MCF 10A (cell line): ENCODE results near the gene GCGR. TPM values are rescaled to one million over a fixed set of nuclear protein-coding genes. Genes with fewer than 3 reads are reported as not detected.

Source experiments
- BruUV-seq: library from RNA; stranded (reverse); fragments of 400-500 nt; replicated peaks from 2 replicates; lab custom pipeline; 2021; lab: Mats Ljungman, UMichigan
- CTCF ChIA-PET: fragments of 300-600 bp; sonication (Branson Sonifier 250); formaldehyde crosslinking; extraction: SDS; loops from one replicate; lab custom pipeline; 2021; ENCODE audit warnings: antibody characterized with exemption, inconsistent platforms; lab: Yijun Ruan, JAX
- POLR2A ChIA-PET: fragments of 300-600, 350-650 bp; sonication (Branson Sonifier 250); formaldehyde crosslinking; extraction: SDS; loops from one replicate; lab custom pipeline; 2020; ENCODE audit warnings: antibody characterized with exemption, inconsistent platforms; lab: Yijun Ruan, JAX
- DNase-seq: peaks from one replicate; pipeline ENCODE4 v3.0.0-alpha.2; 2018; ENCODE audit not compliant: unreplicated experiment
- H3K27ac Mint-ChIP-seq: one replicate; pipeline ENCODE4 v1.8.0; 2022; ENCODE audit warnings: mild to moderate bottlenecking, low read depth, mixed read lengths; ENCODE audit not compliant: unreplicated experiment
- H3K27me3 Mint-ChIP-seq: one replicate; pipeline ENCODE4 v1.8.0; 2022; ENCODE audit warnings: mixed read lengths; ENCODE audit not compliant: insufficient read depth, unreplicated experiment
- H3K36me3 Mint-ChIP-seq: one replicate; pipeline ENCODE4 v1.8.0; 2022; ENCODE audit warnings: mild to moderate bottlenecking, moderate library complexity, mixed read lengths; ENCODE audit not compliant: insufficient read depth, unreplicated experiment
- H3K4me1 Mint-ChIP-seq: one replicate; pipeline ENCODE4 v1.8.0; 2022; ENCODE audit warnings: mixed read lengths; ENCODE audit not compliant: insufficient read depth, unreplicated experiment
- H3K4me3 Mint-ChIP-seq: one replicate; pipeline ENCODE4 v1.8.0; 2022; ENCODE audit warnings: mild to moderate bottlenecking, moderate library complexity, mixed read lengths; ENCODE audit not compliant: unreplicated experiment
- H3K9me3 Mint-ChIP-seq: one replicate; pipeline ENCODE4 v1.8.0; 2022; ENCODE audit warnings: mixed read lengths; ENCODE audit not compliant: unreplicated experiment
- intact Hi-C: fragments of 100-400 bp; cut with micrococcal nuclease; formaldehyde crosslinking; loops from 2 replicates; pipeline ENCODE4 v1.14.1; 2022
- total RNA-seq: library from RNA; stranded (reverse); gene quantifications from 2 replicates; pipeline ENCODE4 v1.2.3, GENCODE V29; 2022
- TF ChIP-seq, protein P1 (sequence below): fragments of 200-600 bp; IDR thresholded peaks from one replicate; pipeline ENCODE4 v1.8.0; 2022; ENCODE audit warnings: antibody characterized with exemption, mild to moderate bottlenecking; ENCODE audit not compliant: unreplicated experiment

GCGR gene
- total RNA-seq, 1 experiment from 2014 or later: not detected

DNA sequence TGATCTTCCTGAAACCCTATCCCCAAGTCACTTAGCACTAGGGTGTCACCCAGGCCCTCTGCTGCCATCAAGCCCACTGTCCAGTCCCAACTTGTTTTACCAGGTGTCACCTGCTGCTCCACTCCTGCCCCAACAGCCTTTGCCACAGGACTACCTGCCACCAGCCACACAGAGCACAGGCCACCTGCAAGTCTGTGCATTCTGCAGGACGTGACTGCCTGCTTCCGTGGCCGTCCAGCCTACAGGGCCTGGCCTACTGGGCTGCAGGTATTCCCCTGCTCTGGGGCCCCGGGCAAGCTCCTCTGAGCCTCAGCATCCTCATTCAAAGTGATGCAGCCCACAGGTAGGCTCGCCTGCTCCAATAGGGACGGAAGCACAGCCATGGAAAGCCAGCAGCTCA, 25.9 kb downstream of the GCGR start:
- Mint-ChIP-seq H3K4me3 (no peak overlapping the region), H3K27ac (no peak overlapping the region), H3K9me3 (no peaks in the 10 kb centered on the region), H3K36me3 (peaks cover 5% of the 10 kb centered on the region), H3K27me3 (no peaks in the 10 kb centered on the region), H3K4me1 (peaks cover 9% of the 10 kb centered on the region)
- intact Hi-C loops: no loop called here
- BruUV-seq: no TSS peak
- ChIA-PET POLR2A (no interaction called here), CTCF (no interaction called here)
- DNase-seq: no peak
- TF ChIP-seq, protein P1, sequence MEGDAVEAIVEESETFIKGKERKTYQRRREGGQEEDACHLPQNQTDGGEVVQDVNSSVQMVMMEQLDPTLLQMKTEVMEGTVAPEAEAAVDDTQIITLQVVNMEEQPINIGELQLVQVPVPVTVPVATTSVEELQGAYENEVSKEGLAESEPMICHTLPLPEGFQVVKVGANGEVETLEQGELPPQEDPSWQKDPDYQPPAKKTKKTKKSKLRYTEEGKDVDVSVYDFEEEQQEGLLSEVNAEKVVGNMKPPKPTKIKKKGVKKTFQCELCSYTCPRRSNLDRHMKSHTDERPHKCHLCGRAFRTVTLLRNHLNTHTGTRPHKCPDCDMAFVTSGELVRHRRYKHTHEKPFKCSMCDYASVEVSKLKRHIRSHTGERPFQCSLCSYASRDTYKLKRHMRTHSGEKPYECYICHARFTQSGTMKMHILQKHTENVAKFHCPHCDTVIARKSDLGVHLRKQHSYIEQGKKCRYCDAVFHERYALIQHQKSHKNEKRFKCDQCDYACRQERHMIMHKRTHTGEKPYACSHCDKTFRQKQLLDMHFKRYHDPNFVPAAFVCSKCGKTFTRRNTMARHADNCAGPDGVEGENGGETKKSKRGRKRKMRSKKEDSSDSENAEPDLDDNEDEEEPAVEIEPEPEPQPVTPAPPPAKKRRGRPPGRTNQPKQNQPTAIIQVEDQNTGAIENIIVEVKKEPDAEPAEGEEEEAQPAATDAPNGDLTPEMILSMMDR: no peak

DNA sequence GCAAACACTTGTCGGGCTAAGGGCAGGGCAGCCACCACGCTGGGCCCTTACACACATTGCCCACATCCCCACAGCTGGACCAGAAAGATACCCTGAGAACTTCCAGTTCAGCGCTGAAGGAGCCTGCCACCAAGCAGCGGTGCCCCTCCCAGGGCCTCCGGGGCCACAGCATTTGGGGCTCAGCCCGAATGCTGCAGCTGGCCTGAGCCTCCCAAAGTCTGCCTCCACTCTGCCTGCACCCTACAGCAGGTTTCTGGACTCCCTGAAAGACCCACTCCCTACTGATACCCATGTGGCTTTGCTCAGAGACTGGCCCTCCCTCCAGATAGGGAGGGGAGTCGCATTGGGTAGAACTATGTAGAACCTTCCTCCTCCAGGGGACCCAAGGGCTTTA, 27.6 kb downstream of the GCGR start:
- peaks cover 9% of the 10 kb centered on the region for H3K4me1 Mint-ChIP-seq
- BruUV-seq: no TSS peak
- no peak for DNase-seq
- peak overlapping the region; percentile 70 for H3K27ac Mint-ChIP-seq
- POLR2A ChIA-PET: no interaction called here
- peak overlapping the region; percentile 79 for H3K4me3 Mint-ChIP-seq
- no peaks in the 10 kb centered on the region for H3K9me3 Mint-ChIP-seq
- intact Hi-C loops: no loop called here
- peaks cover 5% of the 10 kb centered on the region for H3K36me3 Mint-ChIP-seq
- TF ChIP-seq, protein P1: no peak
- CTCF ChIA-PET: no interaction called here
- H3K27me3 Mint-ChIP-seq: no peaks in the 10 kb centered on the region

DNA sequence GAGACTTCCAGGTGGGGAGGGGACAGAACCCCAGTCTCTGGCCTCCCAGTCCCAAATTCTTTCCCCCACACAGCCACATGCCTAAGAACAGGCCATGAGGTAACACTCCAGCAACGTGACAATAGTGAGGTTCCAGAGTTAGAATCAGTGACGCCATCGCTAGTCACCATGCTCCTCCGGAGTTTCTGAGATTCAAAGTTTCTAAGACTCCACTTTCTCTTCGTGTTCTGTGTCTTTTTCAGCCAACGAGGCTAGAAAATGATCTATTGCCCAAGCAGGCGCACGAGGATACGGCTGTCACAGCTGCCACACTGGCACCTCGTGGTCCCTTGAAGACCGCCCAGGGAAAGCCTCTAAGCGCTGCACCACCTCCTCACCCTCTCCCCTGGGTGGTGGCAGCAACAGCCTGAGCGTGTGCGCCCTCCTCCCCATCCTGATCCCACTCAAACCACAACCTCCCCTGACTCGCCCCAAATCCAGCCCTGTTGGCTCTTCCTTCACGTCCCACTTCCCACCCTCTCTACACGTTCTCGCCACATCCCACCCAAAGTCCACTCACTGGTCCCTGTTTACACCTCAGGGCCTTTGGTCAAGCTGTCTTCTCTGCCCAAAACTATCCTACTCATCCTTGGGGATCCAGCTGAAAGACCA, 28.1 kb downstream of the GCGR start:
- intact Hi-C loops: no loop called here

DNA sequence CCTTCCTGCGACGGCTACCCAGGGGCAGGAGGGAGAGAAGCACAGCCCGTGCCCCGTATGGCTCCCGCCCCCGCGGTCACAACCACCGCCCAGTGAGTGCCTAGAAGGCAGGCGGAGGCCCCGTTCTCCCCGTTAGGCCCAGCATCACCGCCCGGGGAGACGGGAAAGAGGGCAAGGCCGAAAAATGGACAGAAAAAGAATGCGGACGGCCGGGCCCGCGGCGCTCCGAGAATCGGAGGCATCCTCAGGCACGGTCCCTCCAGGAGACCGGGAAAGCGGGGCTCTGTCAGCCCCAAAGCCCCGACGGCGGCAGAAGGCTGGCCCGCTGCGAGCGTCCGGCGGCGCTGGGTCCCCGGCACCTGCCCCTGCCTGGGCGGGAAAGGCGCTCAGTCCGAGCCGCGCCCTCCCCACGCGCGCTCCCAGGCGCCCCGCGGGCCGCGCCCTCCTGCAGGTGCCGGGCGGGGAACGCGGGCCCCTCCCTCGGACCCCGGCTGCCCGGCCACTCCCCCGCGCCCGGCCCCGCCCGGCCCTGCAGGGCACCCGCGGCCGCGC, 28.7 kb downstream of the GCGR start:
- Mint-ChIP-seq H3K4me3 (peak overlapping the region; percentile 79), H3K27me3 (no peaks in the 10 kb centered on the region), H3K4me1 (peaks cover 9% of the 10 kb centered on the region), H3K9me3 (no peaks in the 10 kb centered on the region), H3K36me3 (peaks cover 5% of the 10 kb centered on the region), H3K27ac (peak overlapping the region; percentile 80)
- ChIA-PET CTCF (interaction anchor here (0.5 kb wide), 1 partner anchor 30 kb away, joined by 5 read pairs; no protein-coding TSS in a partner anchor), POLR2A (interaction anchor here (0.6 to 2.3 kb wide), 24 partner anchors 9 to 266 kb away, joined by 3 to 16 read pairs (median 6); partner anchors contain the start of genes ARL16, FASN, HGS and MRPL12)
- peak; percentile 28 for DNase-seq
- TF ChIP-seq, protein P1: no peak
- BruUV-seq: TSS peak; percentile 60
- intact Hi-C loops: no loop called here

More for the DNA sequence above, 28.1 kb downstream of the GCGR start:
- Mint-ChIP-seq H3K36me3 (peaks cover 5% of the 10 kb centered on the region), H3K4me1 (peaks cover 9% of the 10 kb centered on the region), H3K9me3 (no peaks in the 10 kb centered on the region), H3K27ac (peak overlapping the region; percentile 70), H3K27me3 (no peaks in the 10 kb centered on the region), H3K4me3 (peak overlapping the region; percentile 79)
- POLR2A ChIA-PET: interaction anchor here (0.6 to 2.2 kb wide), 7 partner anchors 9 to 155 kb away, joined by 3 to 16 read pairs (median 4); partner anchors contain the start of gene MRPL12
- CTCF ChIA-PET: interaction anchor here (0.5 kb wide), 1 partner anchor 31 kb away, joined by 5 read pairs; no protein-coding TSS in a partner anchor
- no peak for DNase-seq
- TF ChIP-seq, protein P1: no peak
- BruUV-seq: no TSS peak
